GM19395 (cell line): ENCODE results near the gene LMF1.
"Not testable (repeated sequence)": the region's sequence is repeated elsewhere in the genome, so short reads cannot be mapped to it uniquely, and the experiment has no call there.

Experiments
- ATAC-seq: cut with Tn5 transposase; IDR thresholded peaks from one replicate; pipeline ENCODE4 v1.9.1; 2021; ENCODE audit warnings: mild to moderate bottlenecking, moderate library complexity; ENCODE audit not compliant: unreplicated experiment

LMF1 gene

DNA sequence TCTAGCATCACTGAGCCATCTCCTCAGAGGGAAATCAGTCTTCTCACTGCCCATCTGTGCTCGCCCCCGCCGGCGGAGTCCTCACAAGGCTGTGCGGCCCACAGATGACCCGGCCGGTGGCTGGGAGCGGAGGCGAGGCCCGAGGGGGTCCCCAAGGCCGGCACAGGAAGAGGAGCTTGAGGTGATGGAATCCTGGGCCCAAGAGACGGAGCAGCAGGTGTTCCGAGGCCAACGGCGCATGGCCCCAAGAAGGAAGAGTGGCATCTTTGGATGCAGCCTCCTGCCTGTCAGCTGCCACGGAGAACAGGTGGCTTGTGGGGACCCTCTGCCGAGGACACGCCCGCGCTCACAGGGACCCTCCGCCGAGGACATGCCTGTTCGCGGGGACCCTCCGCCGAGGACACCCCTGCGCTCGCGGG lies 97.5 kb downstream of the LMF1 start:
- ATAC-seq, result no peak

DNA sequence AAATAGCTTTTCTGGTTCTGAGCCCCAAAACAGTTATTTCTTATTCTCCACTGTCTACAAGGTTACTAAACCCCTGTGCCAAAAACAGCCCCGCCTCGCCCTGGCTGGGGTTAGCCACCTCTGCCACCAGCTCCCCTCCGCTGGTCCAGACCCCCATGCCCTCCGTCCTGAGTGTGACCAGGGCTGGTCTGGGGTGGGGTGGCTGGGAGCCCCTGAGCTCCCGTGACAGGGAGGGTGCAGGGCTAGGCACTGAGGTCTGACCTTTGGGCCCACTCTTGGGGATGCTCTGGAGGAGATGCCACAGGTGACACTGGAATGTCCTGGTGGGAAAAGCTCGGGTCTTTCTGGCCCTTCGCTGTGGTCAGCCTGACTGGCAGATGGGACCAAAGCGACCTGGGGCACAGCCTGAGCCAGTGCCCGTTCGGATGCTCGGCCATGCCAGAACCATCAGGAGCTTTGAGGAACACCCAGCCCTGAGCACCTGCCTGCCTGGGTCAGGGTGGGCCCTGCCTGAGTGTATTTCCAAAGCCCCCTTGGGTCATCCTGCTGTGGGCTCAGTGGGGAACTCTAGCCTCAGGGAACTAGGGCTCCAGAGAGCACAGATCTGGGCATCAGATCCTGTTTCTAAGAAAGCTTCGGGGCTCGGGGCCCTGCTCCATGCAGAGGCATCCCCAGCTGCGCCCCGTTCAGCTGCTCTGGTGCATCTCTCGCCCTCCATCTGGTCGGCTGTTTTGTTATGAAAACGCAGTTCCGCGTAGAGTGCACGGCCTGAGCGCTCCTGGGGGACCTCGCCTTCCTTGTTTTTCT lies 98.1 kb downstream of the LMF1 start:
- ATAC-seq, result no peak

DNA sequence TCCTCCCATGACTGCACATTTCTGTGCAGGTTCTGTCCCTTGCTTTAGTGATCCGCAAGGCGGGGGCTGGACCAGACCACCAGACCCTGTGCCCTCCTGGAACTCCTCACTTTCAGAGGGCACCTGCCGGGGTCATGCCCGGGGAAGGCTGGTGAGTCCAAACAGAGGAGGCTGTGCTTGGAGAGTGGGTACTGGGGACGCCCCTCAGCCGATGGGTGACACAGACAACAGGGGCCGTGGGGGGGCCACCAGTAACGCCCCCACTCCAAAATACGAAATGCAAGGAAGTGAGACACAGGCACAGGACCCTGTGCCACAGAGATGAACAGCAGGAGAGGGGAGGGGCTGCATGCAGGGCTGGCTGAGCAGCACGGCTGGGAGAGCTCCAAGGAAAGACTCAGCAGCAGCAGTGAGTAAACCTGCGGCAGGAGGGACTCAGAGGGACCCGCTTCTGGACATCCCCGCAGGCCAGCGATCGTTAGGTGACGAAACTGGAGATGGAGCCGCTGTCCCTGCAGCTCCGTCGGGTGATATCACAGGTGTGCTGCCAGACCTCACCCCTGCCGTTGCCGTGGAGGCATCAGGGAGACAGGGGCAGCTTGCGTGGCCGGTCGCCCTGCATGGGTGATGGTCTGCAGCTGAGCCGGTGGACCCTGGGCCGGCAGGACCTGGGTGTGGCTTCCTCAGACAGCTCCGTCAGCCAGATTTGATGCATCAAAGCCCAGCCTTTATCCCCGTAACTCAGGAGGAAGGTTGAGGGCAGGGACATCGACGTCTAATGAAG lies 99.0 kb downstream of the LMF1 start:
- ATAC-seq, result no peak

DNA sequence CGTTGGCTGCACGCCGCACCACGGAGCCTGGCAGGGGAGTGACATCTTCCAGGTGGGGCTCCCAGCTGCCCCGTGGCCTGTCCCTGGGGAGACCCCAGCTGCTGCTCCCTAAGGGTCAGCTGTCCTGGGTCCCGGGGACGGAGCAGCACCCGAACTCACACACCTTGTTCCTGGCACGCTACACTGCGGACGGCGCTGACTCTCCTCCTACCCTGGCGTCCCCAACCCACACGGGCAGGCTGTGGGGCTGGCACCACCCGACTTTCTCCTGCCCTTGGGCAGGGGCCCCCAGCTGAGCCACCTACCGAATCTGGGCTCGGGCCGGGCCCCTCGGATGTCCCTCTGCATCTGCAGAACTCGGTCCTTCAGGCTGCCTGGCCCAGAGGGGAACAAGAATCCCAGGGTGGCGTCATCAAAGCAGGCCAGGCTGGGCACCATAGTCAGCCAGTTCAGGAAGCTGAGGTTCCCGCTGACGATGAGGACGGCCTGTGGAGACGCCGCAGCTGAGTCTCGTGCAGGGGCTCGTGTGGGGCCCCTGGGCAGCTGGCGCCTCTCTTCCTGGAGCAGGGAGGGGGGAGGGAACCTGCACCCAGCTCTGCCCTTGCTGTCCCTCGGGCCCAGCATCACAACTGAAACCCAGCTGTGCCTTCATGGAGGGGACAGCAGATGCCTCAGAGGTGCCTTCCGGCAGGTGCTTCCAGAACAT lies 99.8 kb downstream of the LMF1 start:
- no peak for ATAC-seq

DNA sequence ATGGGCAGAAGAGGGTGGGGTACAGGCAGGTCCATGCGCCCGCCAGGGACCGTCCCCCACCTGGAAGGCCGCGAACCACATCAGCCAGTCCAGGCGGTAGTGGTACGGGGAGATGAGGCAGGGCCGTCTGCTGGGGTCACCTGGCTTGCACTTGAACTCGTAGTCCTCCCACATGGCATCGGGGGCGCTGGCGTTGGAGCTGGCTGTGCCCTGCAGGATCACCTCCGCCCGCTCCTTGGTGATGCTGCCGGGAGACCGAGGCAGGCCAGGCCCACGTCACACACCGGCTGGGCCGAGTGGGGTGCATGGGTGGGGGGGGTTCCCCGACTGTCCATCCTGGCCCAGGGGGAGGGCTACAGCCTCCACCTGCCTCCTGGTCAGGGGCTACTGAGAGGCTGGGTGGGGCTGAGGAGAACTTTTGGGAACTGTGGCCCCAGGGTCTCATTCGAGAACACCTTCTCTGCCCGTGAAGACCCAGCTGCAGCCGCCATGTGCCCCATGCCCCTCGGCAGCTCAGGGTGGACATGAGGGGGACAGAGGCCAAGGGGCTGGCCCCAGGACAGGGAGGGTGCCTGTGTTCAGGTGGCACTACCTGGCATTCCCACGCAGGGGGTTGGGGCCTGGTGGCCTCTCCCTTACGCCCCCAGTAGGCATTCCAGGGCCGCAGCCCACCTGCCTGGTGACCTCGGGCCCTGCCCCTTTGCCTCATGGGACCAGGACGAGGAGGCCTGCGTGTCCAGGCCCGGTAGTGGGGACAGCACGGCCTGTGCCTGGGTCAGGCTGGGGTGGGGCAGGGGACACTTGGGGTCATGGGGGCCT lies 100.8 kb downstream of the LMF1 start:
- no peak for ATAC-seq

DNA sequence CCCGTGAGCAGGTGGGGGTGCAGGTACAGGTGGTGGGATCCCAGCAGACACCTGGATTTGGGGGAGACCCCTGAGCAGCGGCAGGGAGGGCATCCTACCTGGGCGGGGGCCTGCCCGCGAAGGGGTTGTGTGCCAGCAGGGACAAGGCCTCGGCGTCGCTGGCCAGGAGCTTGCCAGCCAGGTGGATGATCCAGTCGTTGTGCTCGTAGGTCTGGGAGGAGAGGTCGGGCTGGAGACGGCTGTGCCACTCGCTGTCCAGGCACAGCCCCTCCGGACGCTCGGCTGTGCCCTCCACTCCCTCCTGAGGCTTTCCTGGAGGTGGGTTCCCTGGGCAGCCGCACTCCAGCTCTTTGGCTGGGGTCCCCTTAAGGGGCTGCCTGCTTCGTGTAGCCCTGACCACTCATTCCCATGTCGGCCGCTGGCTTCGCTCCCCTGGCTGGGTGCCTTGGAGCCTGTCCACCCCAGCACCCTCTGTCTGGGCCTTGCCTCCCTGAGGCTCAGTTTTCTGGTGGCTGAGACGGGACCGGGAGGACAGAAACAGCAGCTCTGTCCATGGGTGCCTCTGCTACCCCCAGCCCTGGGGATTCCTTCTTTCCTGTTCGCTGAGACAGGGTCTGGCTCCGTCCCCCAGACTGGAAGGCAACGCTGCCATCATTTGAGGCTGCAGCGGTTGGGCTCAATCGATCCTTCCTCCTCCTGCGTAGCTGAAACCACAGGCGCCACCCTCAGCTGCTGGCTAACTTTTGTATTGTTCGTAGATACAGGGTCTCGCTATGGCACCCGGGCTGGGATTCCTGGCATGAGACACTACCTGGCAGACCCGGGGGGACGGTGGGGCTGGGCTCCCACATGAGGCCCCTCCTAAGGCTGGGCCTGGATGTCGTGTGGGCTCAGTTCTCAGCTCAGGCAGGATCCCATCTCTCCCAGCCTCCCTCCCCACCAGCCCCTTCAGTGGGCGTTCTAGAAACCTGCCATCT lies 101.7 kb downstream of the LMF1 start:
- ATAC-seq, result no peak

DNA sequence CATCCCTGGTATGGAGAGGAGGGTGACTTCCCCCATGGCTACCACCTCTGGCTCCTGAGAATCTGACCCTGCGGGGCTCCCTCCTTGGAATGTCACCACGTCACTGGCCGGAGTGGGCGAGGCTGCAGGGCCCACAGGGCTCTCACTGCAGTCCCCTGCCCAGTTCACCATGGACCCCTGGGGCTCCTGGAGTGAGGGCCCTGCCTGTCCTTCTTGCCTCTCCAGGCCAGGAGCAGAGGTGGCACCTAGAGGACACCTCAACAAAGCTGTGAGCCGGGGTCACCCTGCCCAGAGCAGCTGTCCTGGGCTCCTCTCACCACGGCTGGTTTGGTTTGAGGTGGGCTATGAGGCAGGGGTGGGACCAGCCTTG lies 102.4 kb downstream of the LMF1 start:
- no peak for ATAC-seq

DNA sequence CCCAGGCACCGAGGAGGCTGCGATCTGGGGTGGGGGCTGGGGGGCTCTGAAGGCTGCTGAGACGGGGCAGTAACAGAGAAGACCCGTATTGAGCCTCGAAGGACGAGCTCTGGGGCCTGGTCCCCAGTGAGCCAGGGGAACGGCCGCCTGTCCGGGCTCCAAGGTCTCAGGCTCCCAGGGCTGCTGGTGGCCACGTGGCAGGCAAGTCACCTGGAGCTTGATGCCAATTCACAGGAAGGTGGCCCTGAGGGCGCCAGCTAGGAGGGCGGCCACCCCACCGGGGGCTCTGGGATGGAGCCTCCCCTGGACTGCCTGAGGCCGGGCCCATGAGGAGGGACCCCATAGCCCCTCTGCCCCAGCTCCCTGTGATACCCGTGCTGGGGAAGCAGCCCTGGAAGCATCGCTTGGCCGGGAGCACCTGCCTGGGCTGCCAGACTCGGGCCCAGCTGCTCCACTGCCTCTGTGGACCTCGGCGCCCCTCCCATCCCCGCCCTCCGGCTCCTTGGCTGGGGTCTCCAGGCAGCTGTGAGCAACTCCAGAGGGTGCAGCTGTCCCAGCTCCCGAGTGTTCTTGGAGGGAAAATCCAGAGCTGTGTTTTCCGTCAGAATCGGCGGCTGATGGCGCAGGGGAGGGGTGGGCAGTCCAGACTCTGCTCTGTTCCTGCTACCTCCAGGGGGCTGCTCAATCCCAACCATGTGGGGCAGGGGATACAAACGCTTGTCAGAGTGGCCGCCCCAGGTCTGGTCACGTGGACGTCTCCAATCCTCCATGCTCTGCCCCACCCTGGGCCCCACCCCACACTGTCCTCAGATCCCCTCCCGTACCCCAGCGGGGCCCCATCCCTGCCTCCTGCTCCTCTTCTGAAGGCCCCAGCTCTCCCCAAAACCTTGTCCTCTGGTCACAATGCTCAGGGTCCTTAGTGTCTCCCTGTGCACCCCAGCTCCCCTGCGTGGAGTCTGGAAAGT lies 103.1 kb downstream of the LMF1 start:
- ATAC-seq, result no peak

DNA sequence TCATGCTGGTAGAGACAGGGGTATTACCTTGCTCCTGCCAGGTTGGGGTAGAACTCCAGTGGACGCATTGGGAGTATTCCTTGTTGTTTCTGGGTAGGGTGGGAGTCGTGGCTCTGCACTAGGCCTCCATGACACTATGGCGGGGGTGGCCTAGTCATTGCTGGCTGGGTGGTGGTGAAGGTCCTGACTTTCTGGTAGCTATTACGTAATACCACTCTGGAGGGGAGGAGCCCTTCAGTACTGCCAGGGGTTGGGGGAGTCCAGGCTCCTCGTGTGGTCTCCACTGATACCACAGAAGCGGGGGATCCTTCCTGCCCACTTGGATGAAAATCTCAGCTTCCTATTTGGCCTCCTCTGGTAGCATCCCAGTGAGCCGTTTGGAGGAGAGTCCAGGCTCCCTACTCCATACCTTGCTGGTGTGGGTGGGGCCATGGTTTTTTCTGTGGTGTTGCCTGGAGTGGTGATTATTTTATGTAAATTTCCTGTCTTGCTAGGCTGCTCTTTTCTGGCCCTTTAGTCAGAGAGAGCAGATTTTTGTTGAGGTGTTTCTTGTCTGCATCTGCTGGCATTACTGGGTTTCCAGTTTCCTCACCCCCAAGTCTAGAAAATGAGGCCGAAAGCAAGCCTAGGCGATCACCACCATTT lies 104.4 kb downstream of the LMF1 start:
- ATAC-seq, result no peak

DNA sequence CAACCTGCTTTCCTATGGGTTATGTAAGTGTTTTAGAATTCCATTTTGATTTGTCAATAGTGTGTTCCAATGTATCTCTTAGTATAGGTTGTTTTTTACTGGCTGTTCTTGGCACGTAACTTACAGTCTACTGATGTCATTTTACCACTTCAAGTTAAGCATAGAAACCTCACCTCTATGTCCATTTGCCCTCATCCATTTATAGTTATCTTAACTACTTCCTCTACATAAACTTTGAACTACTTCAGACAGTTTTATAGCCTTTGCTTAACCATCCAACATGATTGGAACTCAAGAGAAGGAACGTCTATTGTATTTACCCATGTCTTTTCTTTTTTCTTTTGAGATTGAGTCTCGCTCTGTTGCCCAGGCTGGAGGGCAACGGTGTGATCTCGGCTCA lies 105.8 kb downstream of the LMF1 start:
- no peak for ATAC-seq

DNA sequence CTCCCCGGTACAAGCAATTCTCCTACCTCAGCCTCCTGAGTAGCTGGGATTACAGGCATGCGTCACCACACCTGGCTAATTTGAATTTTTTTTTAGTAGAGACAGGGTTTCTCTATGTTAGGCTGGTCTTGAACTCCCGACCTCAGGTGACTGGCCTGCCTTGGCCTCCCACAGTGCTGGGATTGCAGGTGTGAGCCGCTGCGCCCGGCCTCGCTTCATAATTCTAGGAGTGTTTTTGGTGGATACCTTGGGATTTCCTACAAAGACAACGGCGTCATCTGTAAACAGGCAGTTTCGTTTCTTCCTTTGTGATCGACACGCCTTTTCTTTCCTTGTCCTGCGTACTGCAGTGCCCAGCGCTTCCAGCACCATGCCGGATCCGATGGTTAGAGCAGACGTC lies 109.3 kb downstream of the LMF1 start:
- ATAC-seq, result no peak

DNA sequence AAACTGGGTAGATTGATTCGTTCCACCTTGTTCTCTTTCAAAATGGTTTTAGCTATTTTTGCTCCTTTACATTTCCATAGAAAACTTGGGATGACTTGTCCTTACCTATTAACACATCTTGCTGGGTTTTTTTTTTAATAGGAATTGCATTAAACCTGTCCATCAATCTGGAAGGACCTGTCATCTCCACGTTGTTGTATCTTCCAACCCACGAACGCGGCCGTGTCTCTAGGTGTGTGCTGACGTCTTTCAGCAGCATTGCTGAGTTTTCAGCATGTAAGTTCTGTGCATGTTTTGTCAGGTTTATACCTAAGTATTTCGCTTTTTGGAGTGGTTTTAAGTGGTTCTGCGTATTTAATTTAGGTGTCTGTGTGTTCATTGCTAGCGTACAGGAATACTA lies 109.9 kb downstream of the LMF1 start:
- no peak for ATAC-seq

DNA sequence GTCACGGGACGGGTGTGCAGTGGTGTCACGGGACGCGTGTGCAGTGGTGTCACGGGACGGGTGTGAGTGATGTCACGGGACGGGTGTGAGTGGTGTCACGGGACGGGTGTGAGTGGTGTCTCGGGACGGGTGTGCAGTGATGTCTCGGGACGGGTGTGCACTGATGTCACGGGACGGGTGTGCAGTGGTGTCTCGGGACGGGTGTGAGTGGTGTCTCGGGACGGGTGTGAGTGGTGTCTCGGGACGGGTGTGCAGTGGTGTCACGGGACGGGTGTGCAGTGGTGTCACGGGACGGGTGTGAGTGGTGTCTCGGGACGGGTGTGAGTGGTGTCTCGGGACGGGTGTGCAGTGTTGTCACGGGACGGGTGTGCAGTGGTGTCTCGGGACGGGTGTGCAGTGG lies 111.8 kb downstream of the LMF1 start:
- ATAC-seq, result not testable (repeated sequence)

DNA sequence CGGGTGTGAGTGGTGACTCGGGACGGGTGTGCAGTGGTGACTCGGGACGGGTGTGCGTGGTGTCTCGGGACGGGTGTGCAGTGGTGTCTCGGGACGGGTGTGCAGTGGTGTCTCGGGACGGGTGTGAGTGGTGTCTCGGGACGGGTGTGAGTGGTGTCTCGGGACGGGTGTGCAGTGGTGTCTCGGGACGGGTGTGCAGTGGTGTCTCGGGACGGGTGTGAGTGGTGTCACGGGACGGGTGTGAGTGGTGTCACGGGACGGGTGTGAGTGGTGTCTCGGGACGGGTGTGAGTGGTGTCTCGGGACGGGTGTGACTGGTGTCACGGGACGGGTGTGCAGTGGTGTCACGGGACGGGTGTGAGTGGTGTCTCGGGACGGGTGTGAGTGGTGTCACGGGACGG lies 112.3 kb downstream of the LMF1 start:
- ATAC-seq, result not testable (repeated sequence)

DNA sequence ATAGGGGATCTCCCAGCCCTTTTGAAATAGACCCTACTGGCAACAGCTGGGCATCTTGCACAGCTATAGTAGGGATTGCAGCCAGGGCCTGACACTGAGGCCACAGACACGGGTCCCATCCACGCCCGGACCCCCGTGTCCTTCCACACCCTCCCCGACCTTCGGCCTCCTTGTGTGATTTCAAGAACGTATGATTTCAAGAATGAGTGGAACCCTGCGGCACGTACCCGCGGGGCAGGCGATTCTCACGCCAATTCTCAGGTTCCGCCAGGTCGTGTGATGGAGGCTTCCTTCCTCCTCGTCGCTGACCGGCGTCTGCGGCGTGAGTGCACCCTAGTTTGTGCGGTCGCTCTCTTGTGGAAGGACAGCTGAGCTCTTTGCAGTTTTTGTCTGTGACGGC lies 114.0 kb downstream of the LMF1 start:
- ATAC-seq, result no peak

DNA sequence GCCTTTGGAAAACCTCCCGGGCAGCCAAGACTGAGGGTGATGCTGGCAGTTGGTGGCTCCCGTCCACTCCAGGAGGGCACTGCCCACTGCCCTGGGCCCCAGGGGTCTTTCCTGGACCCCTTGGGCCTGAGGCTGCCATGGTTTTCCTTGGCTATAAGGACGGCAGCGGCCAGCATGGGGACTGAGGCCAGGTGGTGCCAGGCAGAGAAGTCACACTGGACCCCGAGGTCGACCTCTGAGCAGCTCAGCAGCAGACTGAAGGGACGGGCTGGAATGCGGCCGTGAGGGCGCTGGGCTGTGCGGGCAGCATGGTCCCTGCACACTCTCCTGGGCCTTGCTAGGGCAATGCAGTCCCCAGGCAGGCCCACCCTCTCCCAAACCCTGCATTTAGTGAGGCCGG lies 114.7 kb downstream of the LMF1 start:
- no peak for ATAC-seq

DNA sequence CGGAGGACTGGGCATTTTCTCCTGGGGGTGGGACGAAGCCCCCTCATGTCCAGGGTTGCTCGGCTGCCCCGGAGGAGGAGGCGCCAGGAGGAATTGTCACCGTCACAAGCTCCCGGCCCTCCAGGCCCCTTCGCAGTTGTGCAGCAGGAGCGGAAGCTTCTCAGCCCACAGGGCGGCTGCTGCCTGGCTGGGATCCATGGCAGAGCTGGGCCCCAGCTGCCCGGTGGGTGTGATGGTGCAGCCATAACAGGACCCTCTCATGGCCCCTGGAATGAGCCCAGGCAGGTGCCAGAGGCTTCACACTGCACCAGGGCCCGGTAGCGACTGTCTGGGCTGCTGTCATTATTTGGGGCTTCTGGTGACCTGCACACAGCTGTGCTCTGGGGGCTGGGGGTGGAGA lies 115.3 kb downstream of the LMF1 start:
- no peak for ATAC-seq

DNA sequence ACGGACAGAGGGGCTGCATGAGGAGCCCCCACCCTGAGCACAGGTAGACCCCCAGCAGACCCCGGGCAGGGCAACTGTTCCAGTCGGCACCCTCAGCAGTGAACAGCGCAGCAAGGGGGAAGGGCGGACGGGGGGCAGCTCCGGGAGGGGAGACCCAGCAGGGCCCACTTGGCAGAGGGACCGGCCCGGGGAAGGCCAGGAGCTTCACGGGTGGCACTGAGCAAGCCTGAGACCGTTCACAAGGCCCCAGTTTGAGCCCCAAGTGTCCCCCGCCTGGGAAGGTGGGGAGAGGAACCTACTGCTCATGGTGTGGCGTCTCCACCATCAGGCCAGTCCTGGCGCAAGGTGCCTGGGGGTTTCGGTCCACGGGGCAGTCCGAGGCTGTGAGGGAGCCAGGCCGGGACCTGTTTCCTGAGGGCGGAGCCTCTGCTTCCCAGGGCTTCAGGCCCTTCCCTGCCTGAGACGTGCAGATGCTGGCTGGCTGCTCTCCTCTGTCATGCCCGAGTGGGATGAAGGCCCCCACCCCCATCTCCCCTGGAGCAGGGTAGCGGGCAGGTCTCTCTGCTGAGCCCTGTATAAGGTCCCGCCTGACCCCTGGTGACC lies 115.9 kb downstream of the LMF1 start:
- no peak for ATAC-seq
